Non-pigmented ciliary epithelial cell (primary cell): ENCODE data around the gene FBLN2.
"Not testable (repeated sequence)": the region's sequence is repeated elsewhere in the genome, so short reads cannot be mapped to it uniquely, and the experiment has no call there.

ENCODE experiments used
- DNase-seq: peaks from one replicate; pipeline ENCODE4 v3.0.0-alpha.2; 2010; ENCODE audit warnings: low read depth

The FBLN2 gene

GRCh38 chr3:13548696-13549622, at the start of gene FBLN2:
FBLN2 (plus strand) TSS chr3:13549125; CDS start chr3:13570356, 21,231 bp downstream.
- no peak for DNase-seq

- not testable (repeated sequence) for DNase-seq
Measured at GRCh38 chr3:13499246-13499645, 49.7 kb upstream of the FBLN2 start.

GRCh38 chr3:13500133-13500885, 48.6 kb upstream of the FBLN2 start:
- DNase-seq = no peak

GRCh38 chr3:13501056-13501455, 47.9 kb upstream of the FBLN2 start:
- no peak for DNase-seq

GRCh38 chr3:13501521-13501920, 47.4 kb upstream of the FBLN2 start:
- no peak for DNase-seq

- no peak for DNase-seq
Measured at GRCh38 chr3:13501958-13502790, 46.8 kb upstream of the FBLN2 start.

GRCh38 chr3:13502791-13503060, 46.2 kb upstream of the FBLN2 start:
- DNase-seq = no peak

GRCh38 chr3:13504161-13504831, 44.6 kb upstream of the FBLN2 start:
- DNase-seq = no peak

GRCh38 chr3:13505147-13506130, 43.5 kb upstream of the FBLN2 start:
- no peak for DNase-seq

- no peak for DNase-seq
Measured at GRCh38 chr3:13506239-13506638, 42.7 kb upstream of the FBLN2 start.

- no peak for DNase-seq
Measured at GRCh38 chr3:13506680-13507079, 42.2 kb upstream of the FBLN2 start.

- no peak for DNase-seq
Measured at GRCh38 chr3:13507247-13507569, 41.7 kb upstream of the FBLN2 start.

- DNase-seq = no peak
Measured at GRCh38 chr3:13507570-13508339, 41.2 kb upstream of the FBLN2 start.

GRCh38 chr3:13508496-13508895, 40.4 kb upstream of the FBLN2 start:
- DNase-seq = no peak

- DNase-seq = no peak
Measured at GRCh38 chr3:13509059-13509815, 39.7 kb upstream of the FBLN2 start.

- DNase-seq = no peak
Measured at GRCh38 chr3:13509816-13510192, 39.1 kb upstream of the FBLN2 start.

GRCh38 chr3:13512451-13512850, 36.5 kb upstream of the FBLN2 start:
- no peak for DNase-seq

GRCh38 chr3:13513051-13513912, 35.6 kb upstream of the FBLN2 start:
- no peak for DNase-seq
